ENCODE results near the gene EXOC3L4. TPM values are rescaled to one million over a fixed set of nuclear protein-coding genes. Genes with fewer than 3 reads are reported as not detected.

EXOC3L4 gene
- total RNA-seq, 6 experiments from 2014 or later: 34.2 to 87.1 (median 48.1) TPM

GRCh38 chr14:103065861-103066260 is 28.7 kb upstream of the EXOC3L4 start:
- H3K4me3 ChIP-seq: no peak overlapping the region
- H3K36me3 ChIP-seq: no peaks in the 10 kb centered on the region
- intact Hi-C loops (cut with DNase I): no loop called here
- no peaks in the 10 kb centered on the region for H3K27me3 ChIP-seq
- DNase-seq (no peak), ATAC-seq (no peak)
- H3K27ac ChIP-seq: no peak overlapping the region
- 78% methylated on average over 5 of the region's 7 CpGs for WGBS (ENCODE audit: insufficient coverage, low coverage, low lambda C conversion rate, missing lambda C conversion rate)
- no peaks in the 10 kb centered on the region for H3K9me3 ChIP-seq
- TF ChIP-seq CTCF (IDR thresholded peaks at IDR 0.05) (no peak), POLR2A (IDR thresholded peaks at IDR 0.05) (no peak)
- no peaks in the 10 kb centered on the region for H3K4me1 ChIP-seq

- DNase-seq: peak in 1 of 3 donors; percentile 65
- H3K4me1 ChIP-seq: no peaks in the 10 kb centered on the region
- no peaks in the 10 kb centered on the region for H3K36me3 ChIP-seq
- no peak overlapping the region for H3K4me3 ChIP-seq
- H3K27ac ChIP-seq: no peak overlapping the region
- no peaks in the 10 kb centered on the region for H3K27me3 ChIP-seq
- H3K9me3 ChIP-seq: no peaks in the 10 kb centered on the region
- TF ChIP-seq CTCF (IDR thresholded peaks at IDR 0.05) (no peak), POLR2A (IDR thresholded peaks at IDR 0.05) (no peak)
- 80% methylated on average over 4 of the region's 9 CpGs for WGBS (ENCODE audit: insufficient coverage, low coverage, low lambda C conversion rate, missing lambda C conversion rate)
- ATAC-seq: peak; percentile 30 to 56 (median 46)
- intact Hi-C loops (cut with DNase I): no loop called here
These were observed 28.1 kb upstream of the EXOC3L4 start for GRCh38 chr14:103066399-103066798.

GRCh38 chr14:103067231-103067954 is 27.1 kb upstream of the EXOC3L4 start:
- no peak for ATAC-seq
- Histone ChIP-seq H3K27me3 (no peaks in the 10 kb centered on the region), H3K9me3 (no peaks in the 10 kb centered on the region), H3K36me3 (no peaks in the 10 kb centered on the region), H3K4me3 (no peak overlapping the region), H3K4me1 (no peaks in the 10 kb centered on the region), H3K27ac (no peak overlapping the region)
- intact Hi-C loops (cut with DNase I): no loop called here
- DNase-seq: no peak
- 85% methylated on average over 7 of the region's 8 CpGs for WGBS (ENCODE audit: insufficient coverage, low coverage, low lambda C conversion rate, missing lambda C conversion rate)
- TF ChIP-seq POLR2A (IDR thresholded peaks at IDR 0.05): no peak
- no peak for TF ChIP-seq CTCF (IDR thresholded peaks at IDR 0.05)

GRCh38 chr14:103068351-103069073 is 26.0 kb upstream of the EXOC3L4 start:
- Histone ChIP-seq H3K36me3 (no peaks in the 10 kb centered on the region), H3K4me1 (no peaks in the 10 kb centered on the region), H3K27ac (no peak overlapping the region), H3K27me3 (no peaks in the 10 kb centered on the region), H3K4me3 (no peak overlapping the region), H3K9me3 (no peaks in the 10 kb centered on the region)
- ATAC-seq (no peak), DNase-seq (no peak)
- WGBS (ENCODE audit: insufficient coverage, low coverage, low lambda C conversion rate, missing lambda C conversion rate): 80% methylated on average over 13 of the region's 22 CpGs
- intact Hi-C loops (cut with DNase I): no loop called here
- TF ChIP-seq POLR2A (IDR thresholded peaks at IDR 0.05) (no peak), CTCF (IDR thresholded peaks at IDR 0.05) (no peak)

Measured in right lobe of liver (tissue), 6 donors.